ENCODE data around the gene C10orf71.

Gene C10orf71

DNA sequence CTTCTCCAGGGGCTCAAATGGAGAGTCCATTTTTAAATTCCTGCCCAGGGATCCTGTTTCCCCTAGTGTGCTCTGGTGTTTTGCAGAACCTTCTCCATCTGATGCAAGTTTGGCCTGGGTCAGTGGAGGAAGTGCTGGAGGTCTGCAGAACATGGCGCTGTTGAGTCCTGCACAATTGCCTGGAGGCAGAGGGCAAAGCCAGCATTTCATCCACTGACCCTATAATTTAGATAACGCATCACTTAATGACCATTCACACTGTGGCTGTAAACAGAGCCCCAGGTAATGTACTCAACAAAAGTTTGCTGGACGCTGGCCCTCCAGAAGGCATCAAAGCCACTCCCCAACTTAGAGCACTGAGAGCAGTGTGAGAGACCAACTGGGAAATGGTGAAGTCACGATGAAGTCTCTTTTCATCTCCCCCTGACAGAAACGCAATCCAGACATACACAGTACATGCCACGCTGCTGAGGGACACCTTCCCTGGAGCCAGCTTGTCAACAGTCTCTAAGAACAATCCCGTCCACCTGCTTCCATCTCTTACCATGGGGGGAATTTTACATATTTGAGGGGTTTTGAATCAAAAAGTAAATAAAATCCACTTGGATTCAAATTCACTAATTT is 13.4 kb downstream of the C10orf71 start:
- H3K36me3 ChIP-seq (replicated peaks; ENCODE audit: insufficient read depth, low read length): no peaks in the 10 kb centered on the region
- H3K27me3 ChIP-seq (replicated peaks; ENCODE audit: insufficient read depth, low read length): no peaks in the 10 kb centered on the region
- no peaks in the 10 kb centered on the region for H3K79me2 ChIP-seq (ENCODE audit: low read length)
- no peak overlapping the region for H2AFZ ChIP-seq (ENCODE audit: low read length)
- H3F3A ChIP-seq (ENCODE audit: insufficient read depth, low read length): no peaks in the 10 kb centered on the region
- no peak overlapping the region for H3K4me3 ChIP-seq (ENCODE audit: low read length)
- no peaks in the 10 kb centered on the region for H3K4me1 ChIP-seq (ENCODE audit: low read length)
- H3K9me3 ChIP-seq (replicated peaks; ENCODE audit: insufficient read depth, low read length): no peaks in the 10 kb centered on the region
- TF ChIP-seq, protein P1, sequence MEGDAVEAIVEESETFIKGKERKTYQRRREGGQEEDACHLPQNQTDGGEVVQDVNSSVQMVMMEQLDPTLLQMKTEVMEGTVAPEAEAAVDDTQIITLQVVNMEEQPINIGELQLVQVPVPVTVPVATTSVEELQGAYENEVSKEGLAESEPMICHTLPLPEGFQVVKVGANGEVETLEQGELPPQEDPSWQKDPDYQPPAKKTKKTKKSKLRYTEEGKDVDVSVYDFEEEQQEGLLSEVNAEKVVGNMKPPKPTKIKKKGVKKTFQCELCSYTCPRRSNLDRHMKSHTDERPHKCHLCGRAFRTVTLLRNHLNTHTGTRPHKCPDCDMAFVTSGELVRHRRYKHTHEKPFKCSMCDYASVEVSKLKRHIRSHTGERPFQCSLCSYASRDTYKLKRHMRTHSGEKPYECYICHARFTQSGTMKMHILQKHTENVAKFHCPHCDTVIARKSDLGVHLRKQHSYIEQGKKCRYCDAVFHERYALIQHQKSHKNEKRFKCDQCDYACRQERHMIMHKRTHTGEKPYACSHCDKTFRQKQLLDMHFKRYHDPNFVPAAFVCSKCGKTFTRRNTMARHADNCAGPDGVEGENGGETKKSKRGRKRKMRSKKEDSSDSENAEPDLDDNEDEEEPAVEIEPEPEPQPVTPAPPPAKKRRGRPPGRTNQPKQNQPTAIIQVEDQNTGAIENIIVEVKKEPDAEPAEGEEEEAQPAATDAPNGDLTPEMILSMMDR (IDR thresholded peaks at IDR 0.05; ENCODE audit: low read length): no peak
- TF ChIP-seq EZH2phosphoT487 (IDR thresholded peaks at IDR 0.05; ENCODE audit: low read length): no peak
- no peak for TF ChIP-seq EZH2 (optimal IDR thresholded peaks at IDR 0.05; ENCODE audit: low read depth, low read length)
- no peaks in the 10 kb centered on the region for H3K9me2 ChIP-seq (replicated peaks; ENCODE audit: insufficient read depth, low read length)
- H3K27ac ChIP-seq (ENCODE audit: low read length): no peak overlapping the region
- no peaks in the 10 kb centered on the region for H4K20me1 ChIP-seq (ENCODE audit: insufficient read depth, low read length)
- no peak overlapping the region for H3K4me2 ChIP-seq (ENCODE audit: low read depth, low read length)
- DNase-seq: no peak
- no peak overlapping the region for H3K9ac ChIP-seq (ENCODE audit: low read length)

DNA sequence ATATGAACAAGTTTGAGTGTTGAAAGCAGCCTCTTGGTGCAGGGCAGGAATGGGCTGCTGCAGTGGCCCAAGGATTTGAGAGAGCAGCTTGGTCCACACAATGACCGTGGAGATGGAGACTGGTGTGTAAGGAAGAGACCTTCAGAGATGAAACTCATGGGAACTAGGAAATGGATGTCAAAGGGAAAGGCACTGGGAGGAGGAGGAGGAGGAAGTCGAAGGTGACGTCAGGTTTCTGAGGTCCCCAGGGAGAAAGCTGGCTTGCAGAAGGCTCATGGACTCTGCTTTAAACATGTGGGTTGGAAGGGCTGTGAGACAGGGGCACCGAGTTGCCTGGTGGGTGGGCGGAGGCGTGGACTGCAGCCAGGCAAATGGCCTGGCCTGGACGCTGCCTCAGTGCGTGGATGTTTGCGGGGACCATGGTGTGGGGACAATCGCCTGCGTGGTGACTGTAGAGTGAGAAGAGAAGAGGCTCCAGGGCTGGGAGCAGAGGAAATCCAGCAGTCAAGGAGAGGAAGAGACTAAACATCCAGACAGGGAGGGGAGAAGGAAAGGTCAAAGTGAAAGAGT is 14.6 kb downstream of the C10orf71 start:
- TF ChIP-seq EZH2phosphoT487 (IDR thresholded peaks at IDR 0.05; ENCODE audit: low read length): no peak
- TF ChIP-seq, protein P1 (IDR thresholded peaks at IDR 0.05; ENCODE audit: low read length): no peak
- TF ChIP-seq EZH2 (optimal IDR thresholded peaks at IDR 0.05; ENCODE audit: low read depth, low read length): no peak
- Histone ChIP-seq H3K36me3 (replicated peaks; ENCODE audit: insufficient read depth, low read length) (no peaks in the 10 kb centered on the region), H3K27me3 (replicated peaks; ENCODE audit: insufficient read depth, low read length) (no peaks in the 10 kb centered on the region), H3F3A (ENCODE audit: insufficient read depth, low read length) (no peaks in the 10 kb centered on the region), H3K27ac (ENCODE audit: low read length) (no peak overlapping the region), H4K20me1 (ENCODE audit: insufficient read depth, low read length) (no peaks in the 10 kb centered on the region), H3K4me1 (ENCODE audit: low read length) (no peaks in the 10 kb centered on the region), H3K4me2 (ENCODE audit: low read depth, low read length) (no peak overlapping the region), H3K9ac (ENCODE audit: low read length) (no peak overlapping the region), H2AFZ (ENCODE audit: low read length) (no peak overlapping the region), H3K79me2 (ENCODE audit: low read length) (no peaks in the 10 kb centered on the region), H3K9me3 (replicated peaks; ENCODE audit: insufficient read depth, low read length) (no peaks in the 10 kb centered on the region), H3K4me3 (ENCODE audit: low read length) (no peak overlapping the region), H3K9me2 (replicated peaks; ENCODE audit: insufficient read depth, low read length) (no peaks in the 10 kb centered on the region)
- no peak for DNase-seq

- no peak overlapping the region for H2AFZ ChIP-seq (ENCODE audit: low read length)
- no peaks in the 10 kb centered on the region for H3K9me2 ChIP-seq (replicated peaks; ENCODE audit: insufficient read depth, low read length)
- no peaks in the 10 kb centered on the region for H4K20me1 ChIP-seq (ENCODE audit: insufficient read depth, low read length)
- no peaks in the 10 kb centered on the region for H3F3A ChIP-seq (ENCODE audit: insufficient read depth, low read length)
- no peak for TF ChIP-seq EZH2phosphoT487 (IDR thresholded peaks at IDR 0.05; ENCODE audit: low read length)
- no peak for TF ChIP-seq EZH2 (optimal IDR thresholded peaks at IDR 0.05; ENCODE audit: low read depth, low read length)
- no peaks in the 10 kb centered on the region for H3K79me2 ChIP-seq (ENCODE audit: low read length)
- H3K36me3 ChIP-seq (replicated peaks; ENCODE audit: insufficient read depth, low read length): no peaks in the 10 kb centered on the region
- H3K27me3 ChIP-seq (replicated peaks; ENCODE audit: insufficient read depth, low read length): no peaks in the 10 kb centered on the region
- H3K4me3 ChIP-seq (ENCODE audit: low read length): no peak overlapping the region
- no peak for DNase-seq
- H3K9ac ChIP-seq (ENCODE audit: low read length): no peak overlapping the region
- no peak overlapping the region for H3K27ac ChIP-seq (ENCODE audit: low read length)
- no peaks in the 10 kb centered on the region for H3K9me3 ChIP-seq (replicated peaks; ENCODE audit: insufficient read depth, low read length)
- no peaks in the 10 kb centered on the region for H3K4me1 ChIP-seq (ENCODE audit: low read length)
- H3K4me2 ChIP-seq (ENCODE audit: low read depth, low read length): no peak overlapping the region
Observed at GRCh38 chr10:49314806-49315205, 15.8 kb downstream of the C10orf71 start.

GRCh38 chr10:49318028-49318427 is 19.1 kb downstream of the C10orf71 start:
- no peak overlapping the region for H3K4me2 ChIP-seq (ENCODE audit: low read depth, low read length)

More at GRCh38 chr10:49318028-49318427, 19.1 kb downstream of the C10orf71 start:
- no peak for TF ChIP-seq EZH2 (optimal IDR thresholded peaks at IDR 0.05; ENCODE audit: low read depth, low read length)
- no peak for TF ChIP-seq EZH2phosphoT487 (IDR thresholded peaks at IDR 0.05; ENCODE audit: low read length)
- TF ChIP-seq, protein P1 (IDR thresholded peaks at IDR 0.05; ENCODE audit: low read length): no peak
- no peak overlapping the region for H2AFZ ChIP-seq (ENCODE audit: low read length)
- no peak overlapping the region for H3K4me3 ChIP-seq (ENCODE audit: low read length)
- no peaks in the 10 kb centered on the region for H3K79me2 ChIP-seq (ENCODE audit: low read length)
- H3K36me3 ChIP-seq (replicated peaks; ENCODE audit: insufficient read depth, low read length): no peaks in the 10 kb centered on the region
- H3K9ac ChIP-seq (ENCODE audit: low read length): no peak overlapping the region
- H3F3A ChIP-seq (ENCODE audit: insufficient read depth, low read length): no peaks in the 10 kb centered on the region
- H4K20me1 ChIP-seq (ENCODE audit: insufficient read depth, low read length): no peaks in the 10 kb centered on the region
- no peak for DNase-seq
- no peaks in the 10 kb centered on the region for H3K9me3 ChIP-seq (replicated peaks; ENCODE audit: insufficient read depth, low read length)
- H3K27me3 ChIP-seq (replicated peaks; ENCODE audit: insufficient read depth, low read length): no peaks in the 10 kb centered on the region
- H3K9me2 ChIP-seq (replicated peaks; ENCODE audit: insufficient read depth, low read length): no peaks in the 10 kb centered on the region
- no peak overlapping the region for H3K27ac ChIP-seq (ENCODE audit: low read length)
- H3K4me1 ChIP-seq (ENCODE audit: low read length): no peaks in the 10 kb centered on the region
